ENCODE results near the gene DZIP3. TPM values are rescaled to one million over a fixed set of nuclear protein-coding genes. Genes with fewer than 3 reads are reported as not detected.

Gene DZIP3, protein sequence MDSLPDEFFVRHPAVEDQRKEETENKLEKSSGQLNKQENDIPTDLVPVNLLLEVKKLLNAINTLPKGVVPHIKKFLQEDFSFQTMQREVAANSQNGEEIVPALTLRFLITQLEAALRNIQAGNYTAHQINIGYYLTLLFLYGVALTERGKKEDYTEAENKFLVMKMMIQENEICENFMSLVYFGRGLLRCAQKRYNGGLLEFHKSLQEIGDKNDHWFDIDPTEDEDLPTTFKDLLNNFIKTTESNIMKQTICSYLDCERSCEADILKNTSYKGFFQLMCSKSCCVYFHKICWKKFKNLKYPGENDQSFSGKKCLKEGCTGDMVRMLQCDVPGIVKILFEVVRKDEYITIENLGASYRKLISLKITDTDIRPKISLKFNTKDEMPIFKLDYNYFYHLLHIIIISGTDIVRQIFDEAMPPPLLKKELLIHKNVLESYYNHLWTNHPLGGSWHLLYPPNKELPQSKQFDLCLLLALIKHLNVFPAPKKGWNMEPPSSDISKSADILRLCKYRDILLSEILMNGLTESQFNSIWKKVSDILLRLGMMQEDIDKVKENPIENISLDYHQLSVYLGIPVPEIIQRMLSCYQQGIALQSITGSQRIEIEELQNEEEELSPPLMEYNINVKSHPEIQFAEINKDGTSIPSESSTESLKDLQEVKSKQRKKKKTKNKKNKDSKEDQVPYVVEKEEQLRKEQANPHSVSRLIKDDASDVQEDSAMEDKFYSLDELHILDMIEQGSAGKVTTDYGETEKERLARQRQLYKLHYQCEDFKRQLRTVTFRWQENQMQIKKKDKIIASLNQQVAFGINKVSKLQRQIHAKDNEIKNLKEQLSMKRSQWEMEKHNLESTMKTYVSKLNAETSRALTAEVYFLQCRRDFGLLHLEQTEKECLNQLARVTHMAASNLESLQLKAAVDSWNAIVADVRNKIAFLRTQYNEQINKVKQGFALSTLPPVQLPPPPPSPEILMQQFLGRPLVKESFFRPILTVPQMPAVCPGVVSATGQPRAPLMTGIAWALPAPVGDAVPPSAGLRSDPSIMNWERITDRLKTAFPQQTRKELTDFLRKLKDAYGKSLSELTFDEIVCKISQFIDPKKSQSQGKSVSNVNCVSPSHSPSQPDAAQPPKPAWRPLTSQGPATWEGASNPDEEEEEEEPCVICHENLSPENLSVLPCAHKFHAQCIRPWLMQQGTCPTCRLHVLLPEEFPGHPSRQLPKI
- 4.4 and 4.9 TPM in 2 replicates for total RNA-seq

DNA sequence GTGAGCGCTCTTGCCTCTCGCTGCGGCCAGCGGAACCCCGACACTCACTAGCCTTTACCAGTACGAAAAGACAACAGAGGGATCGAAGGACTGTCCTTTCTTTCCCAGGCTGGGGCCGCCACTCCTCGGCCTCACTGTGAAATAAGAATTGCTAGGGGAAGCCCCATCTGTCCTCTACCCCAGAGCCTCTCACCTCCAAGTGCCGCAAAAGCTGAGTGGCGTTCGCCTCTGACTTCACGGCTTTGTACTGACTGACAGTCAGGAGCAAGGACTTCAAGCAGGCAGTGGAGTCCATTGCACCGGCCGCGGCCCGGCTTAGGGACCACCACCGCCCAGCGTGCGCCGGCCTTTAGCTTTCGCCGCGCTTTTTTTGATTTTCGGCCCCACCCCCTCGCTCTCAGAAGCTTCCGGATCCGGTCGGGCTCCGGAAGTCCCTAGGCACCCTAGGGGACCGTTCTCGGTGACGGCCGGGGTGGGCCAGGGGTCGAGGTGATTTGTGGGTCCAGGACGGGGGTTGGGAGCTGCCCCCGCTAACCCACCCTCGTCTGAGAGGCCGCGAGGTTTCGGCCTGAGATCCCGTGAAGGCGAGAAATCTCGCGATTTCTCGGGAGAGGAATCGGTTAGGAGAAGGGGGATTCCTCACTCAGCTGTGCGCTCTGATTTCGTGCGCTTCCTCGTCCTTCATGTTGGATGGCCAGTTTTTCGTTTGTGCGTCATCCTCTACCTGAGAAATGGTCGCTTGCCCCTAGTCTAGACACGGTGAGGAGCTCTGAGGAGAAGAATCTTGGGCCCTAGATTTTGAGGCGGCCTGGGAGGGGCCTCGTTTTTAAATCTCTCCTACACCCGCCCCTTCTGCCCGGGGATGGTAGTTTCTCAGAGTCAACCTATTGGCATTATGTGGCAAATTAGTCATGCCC lies at the start of gene DZIP3, which contains the start of gene CIP2A:
TSS of gene DZIP3 (plus strand) at position 642 of the 917 bp plus-strand sequence. CDS start 15,685 bp downstream, outside the sequence.
TSS of gene CIP2A (minus strand) at position 358 of the 917 bp plus-strand sequence. CDS start at position 295, 63 bp downstream.

Other genes starting within 250 kb of the DZIP3 start
- 0.15 and 0.60 TPM in 2 replicates for gene MYH15, start 79.1 kb upstream of the DZIP3 start, total RNA-seq
- gene CIP2A, start 284 bp upstream of the DZIP3 start, total RNA-seq = 27.8 and 29.7 TPM in 2 replicates
- not detected in 2 replicates for gene RETNLB, start 167.7 kb downstream of the DZIP3 start, total RNA-seq
- gene TRAT1, start 233.1 kb downstream of the DZIP3 start, total RNA-seq = not detected in 2 replicates

All from mammary microvascular endothelial cell (primary cell).